SU-DHL-6 (cell line): Measurements from ENCODE around the gene PTP4A2.
A peak's percentile ranks its signal among the peaks of the same experiment; 100 is the strongest.

Source experiments
- H2AFZ ChIP-seq: fragments of 200-600 bp; sonication (generic); 2 replicates; pipeline ENCODE4 v1.6.1; 2014; ENCODE audit warnings: low read depth, mild to moderate bottlenecking, moderate library complexity, mixed read lengths, antibody characterized with exemption, low read length; ENCODE audit not compliant: severe bottlenecking
- H3F3A ChIP-seq: fragments of 200-600 bp; shearing (Covaris generic); 2 replicates; pipeline ENCODE4 v1.6.0; 2016; ENCODE audit warnings: antibody characterized with exemption, mild to moderate bottlenecking; ENCODE audit not compliant: insufficient read depth
- H3K27ac ChIP-seq: fragments of 200-600 bp; sonication (generic); 2 replicates; pipeline ENCODE4 v1.5.1; 2016; ENCODE audit warnings: low read depth, mild to moderate bottlenecking, low read length, moderate library complexity, mixed read lengths
- H3K27me3 ChIP-seq: fragments of 200-600 bp; sonication (generic), shearing (Covaris generic); 2 replicates; pipeline ENCODE4 v1.6.0; 2014; ENCODE audit warnings: mild to moderate bottlenecking, low read length
- H3K36me3 ChIP-seq: fragments of 200-600 bp; sonication (generic); 2 replicates; pipeline ENCODE4 v1.6.1; 2014; ENCODE audit warnings: mild to moderate bottlenecking, low read length, mixed read lengths
- H3K4me2 ChIP-seq: fragments of 300-600, 200-600 bp; shearing (Covaris generic), sonication (generic); 2 replicates; pipeline ENCODE4 v1.6.0; 2014; ENCODE audit warnings: low read length, low read depth, mild to moderate bottlenecking; ENCODE audit not compliant: poor library complexity, severe bottlenecking
- H3K4me3 ChIP-seq: fragments of 200-600 bp; sonication (generic); 2 replicates; pipeline ENCODE4 v1.5.1; 2014; ENCODE audit warnings: antibody characterized with exemption, low read length, mild to moderate bottlenecking, mixed read lengths; ENCODE audit not compliant: insufficient read depth, poor library complexity, severe bottlenecking
- H3K79me2 ChIP-seq: fragments of 200-600 bp; sonication (generic); 2 replicates; pipeline ENCODE4 v1.6.1; 2014; ENCODE audit warnings: mild to moderate bottlenecking, low read length, moderate library complexity; ENCODE audit not compliant: insufficient read depth
- H3K9ac ChIP-seq: fragments of 200-600 bp; sonication (generic); 2 replicates; pipeline ENCODE4 v1.7.0; 2014; ENCODE audit warnings: mild to moderate bottlenecking, low read length
- H3K9me2 ChIP-seq: fragments of 200-600 bp; sonication (generic); replicated peaks from 2 replicates; pipeline ENCODE4 v1.6.1; 2014; ENCODE audit warnings: low read length; ENCODE audit not compliant: insufficient read depth
- H3K9me3 ChIP-seq: fragments of 200-600 bp; sonication (generic); 2 replicates; pipeline ENCODE4 v1.6.1; 2014; ENCODE audit warnings: low read length, mixed read lengths; ENCODE audit not compliant: insufficient read depth
- H4K20me1 ChIP-seq: fragments of 200-600 bp; sonication (generic); 2 replicates; pipeline ENCODE4 v1.6.1; 2014; ENCODE audit warnings: low read depth, mild to moderate bottlenecking, antibody characterized with exemption, low read length, moderate library complexity, mixed read lengths
- EZH2phosphoT487 ChIP-seq: fragments of 200-600 bp; sonication (generic), shearing (Covaris generic); conservative IDR thresholded peaks from 2 replicates; pipeline ENCODE4 v1.6.1; 2018; ENCODE audit warnings: mild to moderate bottlenecking, antibody characterized with exemption, low read length, moderate library complexity, mixed read lengths
- TF ChIP-seq, protein P1 (sequence below): fragments of 200-600 bp; sonication (generic); IDR thresholded peaks from one replicate; pipeline ENCODE4 v1.5.1; 2017; ENCODE audit warnings: antibody characterized with exemption, mild to moderate bottlenecking, low read length, moderate library complexity; ENCODE audit not compliant: insufficient read depth, poor library complexity, severe bottlenecking

Gene PTP4A2

GRCh38 chr1:31934706-31935629 is 3.2 kb downstream of the PTP4A2 start:
- no peaks in the 10 kb centered on the region for H3K27me3 ChIP-seq
- H3K79me2 ChIP-seq, result peaks cover 79% of the 10 kb centered on the region
- H3K9me2 ChIP-seq, result no peaks in the 10 kb centered on the region
- H3K36me3 ChIP-seq, result no peaks in the 10 kb centered on the region
- H2AFZ ChIP-seq, result no peak overlapping the region
- H3K4me2 ChIP-seq, result peak overlapping the region; percentile 87
- H3F3A ChIP-seq, result peaks cover 38% of the 10 kb centered on the region
- TF ChIP-seq, protein P1, sequence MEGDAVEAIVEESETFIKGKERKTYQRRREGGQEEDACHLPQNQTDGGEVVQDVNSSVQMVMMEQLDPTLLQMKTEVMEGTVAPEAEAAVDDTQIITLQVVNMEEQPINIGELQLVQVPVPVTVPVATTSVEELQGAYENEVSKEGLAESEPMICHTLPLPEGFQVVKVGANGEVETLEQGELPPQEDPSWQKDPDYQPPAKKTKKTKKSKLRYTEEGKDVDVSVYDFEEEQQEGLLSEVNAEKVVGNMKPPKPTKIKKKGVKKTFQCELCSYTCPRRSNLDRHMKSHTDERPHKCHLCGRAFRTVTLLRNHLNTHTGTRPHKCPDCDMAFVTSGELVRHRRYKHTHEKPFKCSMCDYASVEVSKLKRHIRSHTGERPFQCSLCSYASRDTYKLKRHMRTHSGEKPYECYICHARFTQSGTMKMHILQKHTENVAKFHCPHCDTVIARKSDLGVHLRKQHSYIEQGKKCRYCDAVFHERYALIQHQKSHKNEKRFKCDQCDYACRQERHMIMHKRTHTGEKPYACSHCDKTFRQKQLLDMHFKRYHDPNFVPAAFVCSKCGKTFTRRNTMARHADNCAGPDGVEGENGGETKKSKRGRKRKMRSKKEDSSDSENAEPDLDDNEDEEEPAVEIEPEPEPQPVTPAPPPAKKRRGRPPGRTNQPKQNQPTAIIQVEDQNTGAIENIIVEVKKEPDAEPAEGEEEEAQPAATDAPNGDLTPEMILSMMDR, result no peak
- no peak for TF ChIP-seq EZH2phosphoT487
- H3K9ac ChIP-seq, result peak overlapping the region; percentile 75
- H3K27ac ChIP-seq, result peak overlapping the region; percentile 41
- peak overlapping the region; percentile 73 for H3K4me3 ChIP-seq
- no peaks in the 10 kb centered on the region for H3K9me3 ChIP-seq
- peaks cover 27% of the 10 kb centered on the region for H4K20me1 ChIP-seq

- H3K4me2 ChIP-seq, result peak overlapping the region; percentile 42
- H3K9ac ChIP-seq, result peak overlapping the region; percentile 1; the same call in 1 of the 2 replicates
- H3K9me2 ChIP-seq, result no peaks in the 10 kb centered on the region
- H3F3A ChIP-seq, result peaks cover 29% of the 10 kb centered on the region
- H3K79me2 ChIP-seq, result peaks cover 100% of the 10 kb centered on the region
- H3K27ac ChIP-seq, result peak overlapping the region; percentile 44
- no peaks in the 10 kb centered on the region for H3K27me3 ChIP-seq
- TF ChIP-seq EZH2phosphoT487, result no peak
- TF ChIP-seq, protein P1, result no peak
- H3K4me3 ChIP-seq, result no peak overlapping the region
- no peaks in the 10 kb centered on the region for H3K9me3 ChIP-seq
- no peaks in the 10 kb centered on the region; the same call in 1 of the 2 replicates for H3K36me3 ChIP-seq
- H4K20me1 ChIP-seq, result peaks cover 31% of the 10 kb centered on the region
- no peak overlapping the region for H2AFZ ChIP-seq
Observed at GRCh38 chr1:31932491-31933316, 5.5 kb downstream of the PTP4A2 start.

GRCh38 chr1:31931593-31932225 is 6.5 kb downstream of the PTP4A2 start:
- TF ChIP-seq, protein P1, result no peak
- TF ChIP-seq EZH2phosphoT487, result no peak
- Histone ChIP-seq H3K27me3 (no peaks in the 10 kb centered on the region), H3K9me2 (no peaks in the 10 kb centered on the region), H3K4me2 (peak overlapping the region; percentile 42), H3K9ac (no peak overlapping the region), H3K4me3 (no peak overlapping the region), H2AFZ (no peak overlapping the region), H4K20me1 (peaks cover 35% of the 10 kb centered on the region), H3K9me3 (no peaks in the 10 kb centered on the region), H3K27ac (peak overlapping the region; percentile 44; the same call in 1 of the 2 replicates), H3K36me3 (no peaks in the 10 kb centered on the region; the same call in 1 of the 2 replicates), H3F3A (peaks cover 25% of the 10 kb centered on the region), H3K79me2 (peaks cover 100% of the 10 kb centered on the region)
